Measurements from ENCODE around the gene SH3GL2.

SH3GL2 gene

GRCh38 chr9:17604556-17604955 is 25.7 kb downstream of the SH3GL2 start:
- H3K4me3 ChIP-seq (ENCODE audit: low read length) = no peak overlapping the region
- DNase-seq (ENCODE audit: low read depth, low spot score) = no peak

- no peak for DNase-seq (ENCODE audit: low read depth, low spot score)
- H3K4me3 ChIP-seq (ENCODE audit: low read length) = no peak overlapping the region
These were observed 30.6 kb downstream of the SH3GL2 start for GRCh38 chr9:17609312-17610005.

GRCh38 chr9:17611342-17611741 is 32.5 kb downstream of the SH3GL2 start:
- no peak for DNase-seq (ENCODE audit: low read depth, low spot score)
- no peak overlapping the region for H3K4me3 ChIP-seq (ENCODE audit: low read length)

- H3K4me3 ChIP-seq (ENCODE audit: low read length) = no peak overlapping the region
- no peak for DNase-seq (ENCODE audit: low read depth, low spot score)
These were observed 33.1 kb downstream of the SH3GL2 start for GRCh38 chr9:17611917-17612316.

- no peak for DNase-seq (ENCODE audit: low read depth, low spot score)
- H3K4me3 ChIP-seq (ENCODE audit: low read length) = no peak overlapping the region
These were observed 34.9 kb downstream of the SH3GL2 start for GRCh38 chr9:17613758-17614157.

GRCh38 chr9:17614250-17614649 is 35.4 kb downstream of the SH3GL2 start:
- H3K4me3 ChIP-seq (ENCODE audit: low read length) = no peak overlapping the region
- no peak for DNase-seq (ENCODE audit: low read depth, low spot score)

- DNase-seq (ENCODE audit: low read depth, low spot score) = no peak
- H3K4me3 ChIP-seq (ENCODE audit: low read length) = no peak overlapping the region
These were observed 36.0 kb downstream of the SH3GL2 start for GRCh38 chr9:17614903-17615302.

- H3K4me3 ChIP-seq (ENCODE audit: low read length) = no peak overlapping the region
- DNase-seq (ENCODE audit: low read depth, low spot score) = no peak
These were observed 43.3 kb downstream of the SH3GL2 start for GRCh38 chr9:17622141-17622540.

GRCh38 chr9:17622749-17623148 is 43.9 kb downstream of the SH3GL2 start:
- DNase-seq (ENCODE audit: low read depth, low spot score) = no peak
- H3K4me3 ChIP-seq (ENCODE audit: low read length) = no peak overlapping the region

- no peak for DNase-seq (ENCODE audit: low read depth, low spot score)
- no peak overlapping the region for H3K4me3 ChIP-seq (ENCODE audit: low read length)
These were observed 45.1 kb downstream of the SH3GL2 start for GRCh38 chr9:17623965-17624364.

- no peak for DNase-seq (ENCODE audit: low read depth, low spot score)
- no peak overlapping the region for H3K4me3 ChIP-seq (ENCODE audit: low read length)
These were observed 45.7 kb downstream of the SH3GL2 start for GRCh38 chr9:17624571-17624970.

- no peak overlapping the region for H3K4me3 ChIP-seq (ENCODE audit: low read length)
- no peak for DNase-seq (ENCODE audit: low read depth, low spot score)
These were observed 47.0 kb downstream of the SH3GL2 start for GRCh38 chr9:17625644-17626388.

GRCh38 chr9:17627641-17628040 is 48.8 kb downstream of the SH3GL2 start:
- H3K4me3 ChIP-seq (ENCODE audit: low read length) = no peak overlapping the region
- no peak for DNase-seq (ENCODE audit: low read depth, low spot score)

GRCh38 chr9:17628624-17629023 is 49.8 kb downstream of the SH3GL2 start:
- no peak for DNase-seq (ENCODE audit: low read depth, low spot score)
- H3K4me3 ChIP-seq (ENCODE audit: low read length) = no peak overlapping the region

- H3K4me3 ChIP-seq (ENCODE audit: low read length) = no peak overlapping the region
- no peak for DNase-seq (ENCODE audit: low read depth, low spot score)
These were observed 51.7 kb downstream of the SH3GL2 start for GRCh38 chr9:17630531-17630949.

GRCh38 chr9:17631396-17631795 is 52.5 kb downstream of the SH3GL2 start:
- no peak overlapping the region for H3K4me3 ChIP-seq (ENCODE audit: low read length)
- DNase-seq (ENCODE audit: low read depth, low spot score) = no peak

- H3K4me3 ChIP-seq (ENCODE audit: low read length) = no peak overlapping the region
- no peak for DNase-seq (ENCODE audit: low read depth, low spot score)
These were observed 54.1 kb downstream of the SH3GL2 start for GRCh38 chr9:17632994-17633393.

GRCh38 chr9:17635115-17635890 is 56.4 kb downstream of the SH3GL2 start:
- H3K4me3 ChIP-seq (ENCODE audit: low read length) = no peak overlapping the region
- no peak for DNase-seq (ENCODE audit: low read depth, low spot score)

- DNase-seq (ENCODE audit: low read depth, low spot score) = no peak
- no peak overlapping the region for H3K4me3 ChIP-seq (ENCODE audit: low read length)
These were observed 57.5 kb downstream of the SH3GL2 start for GRCh38 chr9:17636349-17636748.

- no peak for DNase-seq (ENCODE audit: low read depth, low spot score)
- no peak overlapping the region for H3K4me3 ChIP-seq (ENCODE audit: low read length)
These were observed 58.0 kb downstream of the SH3GL2 start for GRCh38 chr9:17636821-17637220.

Data from Jurkat, Clone E6-1 (cell line).